K562 (cell line): ENCODE results near the gene CWF19L2.

Experiments used
- ARHGAP35 ChIP-seq: fragments of 450-650 bp; IDR thresholded peaks from 2 replicates; pipeline ENCODE4 v1.6.1; 2018; ENCODE audit not compliant: partially characterized antibody
- CGGBP1 ChIP-seq: fragments of 250-450 bp; sonication (Bioruptor Pico); IDR thresholded peaks from 2 replicates; pipeline ENCODE4 v1.9.0; 2021; ENCODE audit warnings: mild to moderate bottlenecking
- CREB1 ChIP-seq, 2 experiments: sonication (generic) in 1 of 2; formaldehyde crosslinking in 1 of 2; IDR thresholded peaks; 2 replicates each; pipeline versions ENCODE4 v1.6.1 to v1.8.0; 2012 to 2022; ENCODE audit warnings: inconsistent platforms in 1 of 2, mild to moderate bottlenecking in 1 of 2, missing genetic modification reagents in 1 of 2, moderate library complexity in 1 of 2
- JUND ChIP-seq, 2 experiments: IDR thresholded peaks; 2 replicates in 1 of 2; 3 replicates in 1 of 2; pipeline ENCODE4 v1.6.1; 2011; ENCODE audit warnings: borderline replicate concordance in 2 of 2, low read depth in 2 of 2, low read length in 2 of 2, improper control_type of control experiment in 1 of 2, missing biosample characterization in 1 of 2, missing genetic modification characterization in 1 of 2, missing genetic modification reagents in 1 of 2
- KLF1 ChIP-seq: fragments of 450-650 bp; IDR thresholded peaks from 2 replicates; pipeline ENCODE4 v1.6.1; 2016; ENCODE audit warnings: missing genetic modification characterization, missing compliant biosample characterization
- NUFIP1 ChIP-seq: fragments of 450-650 bp; IDR thresholded peaks from 2 replicates; pipeline ENCODE4 v1.6.1; 2018; ENCODE audit not compliant: partially characterized antibody
- SMC3 ChIP-seq: conservative IDR thresholded peaks from 2 replicates; pipeline ENCODE4 v1.6.1; 2011; ENCODE audit warnings: low read depth, low read length, improper control_type of control experiment; ENCODE audit not compliant: insufficient read depth
- YY1 ChIP-seq, 3 experiments: IDR thresholded peaks; 2 replicates each; pipeline ENCODE4 v1.6.1; 2011; ENCODE audit warnings: low read length in 2 of 3, mild to moderate bottlenecking in 2 of 3, moderate library complexity in 2 of 3, borderline replicate concordance in 1 of 3, control low read depth in 1 of 3, low read depth in 1 of 3; ENCODE audit not compliant: insufficient read depth in 3 of 3, insufficient replicate concordance in 2 of 3, control insufficient read depth in 1 of 3, insufficient read length in 1 of 3; ENCODE audit errors: extremely low read depth in 1 of 3

GRCh38 chr11:107316426-107316825 lies 141.2 kb downstream of the CWF19L2 start:
- no peak for TF ChIP-seq KLF1 (tag)
- TF ChIP-seq JUND (IDR thresholded peaks at IDR 0.05; ENCODE audit: borderline replicate concordance, low read depth, low read length), result no peak
- no peak for TF ChIP-seq JUND (tag; IDR thresholded peaks at IDR 0.05; ENCODE audit: borderline replicate concordance, low read depth, low read length)
- no peak for TF ChIP-seq ARHGAP35
- TF ChIP-seq CGGBP1 (CRISPR knock-in tag), result no peak
- TF ChIP-seq YY1 (IDR thresholded peaks at IDR 0.05; ENCODE audit: borderline replicate concordance in 1 of 3, control insufficient read depth in 1 of 3, extremely low read depth in 1 of 3, insufficient read depth in 3 of 3, insufficient read length in 1 of 3, insufficient replicate concordance in 2 of 3, low read depth in 1 of 3, low read length in 2 of 3), result no peak
- TF ChIP-seq NUFIP1, result no peak
- TF ChIP-seq CREB1 (IDR thresholded peaks at IDR 0.05), result no peak
- no peak for TF ChIP-seq CREB1 (CRISPR knock-in tag; IDR thresholded peaks at IDR 0.05)
- no peak for TF ChIP-seq SMC3
